HG02885 (cell line): ENCODE measurements around the gene NUDCD2.

Experiments
- ATAC-seq: cut with Tn5 transposase; IDR thresholded peaks from one replicate; pipeline ENCODE4 v1.9.1; 2021; ENCODE audit warnings: mild to moderate bottlenecking; ENCODE audit not compliant: unreplicated experiment, poor library complexity

The NUDCD2 gene, protein sequence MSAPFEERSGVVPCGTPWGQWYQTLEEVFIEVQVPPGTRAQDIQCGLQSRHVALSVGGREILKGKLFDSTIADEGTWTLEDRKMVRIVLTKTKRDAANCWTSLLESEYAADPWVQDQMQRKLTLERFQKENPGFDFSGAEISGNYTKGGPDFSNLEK

DNA sequence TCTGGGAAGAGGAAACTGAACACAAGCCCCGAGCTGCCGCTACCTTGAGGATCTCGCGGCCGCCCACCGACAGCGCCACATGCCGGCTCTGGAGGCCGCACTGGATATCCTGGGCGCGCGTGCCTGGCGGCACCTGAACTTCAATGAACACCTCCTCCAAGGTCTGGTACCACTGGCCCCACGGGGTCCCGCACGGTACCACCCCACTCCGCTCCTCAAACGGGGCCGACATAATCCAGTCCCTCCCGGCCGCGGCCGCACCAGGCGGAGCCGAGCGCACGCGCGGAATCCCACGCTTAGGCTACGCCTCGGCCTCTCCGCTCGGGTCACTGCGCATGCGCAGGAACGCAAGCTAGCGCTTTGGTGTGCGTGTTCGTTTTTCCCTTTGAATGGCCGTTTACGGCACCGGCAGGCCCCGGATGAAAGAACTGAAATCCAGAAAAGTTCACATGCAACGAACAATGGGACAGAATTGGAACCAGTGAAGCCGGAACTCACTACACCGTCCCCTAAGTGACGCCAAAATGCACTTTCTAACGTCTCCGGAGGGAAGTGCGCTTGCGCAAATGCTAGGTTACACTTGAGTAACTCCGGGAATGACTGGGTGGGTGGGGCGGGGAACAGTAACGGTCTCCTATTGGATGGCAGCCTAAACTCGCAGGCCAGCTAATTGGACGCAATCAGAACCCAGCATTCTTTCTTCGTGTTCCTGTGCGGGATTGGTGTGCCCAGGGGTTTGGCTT is at the start of gene NUDCD2:
Gene NUDCD2 (minus strand): TSS at position 284 of the 743 bp plus-strand sequence. CDS start 52 bp downstream, at position 232.
- peak; percentile 80 for ATAC-seq

DNA sequence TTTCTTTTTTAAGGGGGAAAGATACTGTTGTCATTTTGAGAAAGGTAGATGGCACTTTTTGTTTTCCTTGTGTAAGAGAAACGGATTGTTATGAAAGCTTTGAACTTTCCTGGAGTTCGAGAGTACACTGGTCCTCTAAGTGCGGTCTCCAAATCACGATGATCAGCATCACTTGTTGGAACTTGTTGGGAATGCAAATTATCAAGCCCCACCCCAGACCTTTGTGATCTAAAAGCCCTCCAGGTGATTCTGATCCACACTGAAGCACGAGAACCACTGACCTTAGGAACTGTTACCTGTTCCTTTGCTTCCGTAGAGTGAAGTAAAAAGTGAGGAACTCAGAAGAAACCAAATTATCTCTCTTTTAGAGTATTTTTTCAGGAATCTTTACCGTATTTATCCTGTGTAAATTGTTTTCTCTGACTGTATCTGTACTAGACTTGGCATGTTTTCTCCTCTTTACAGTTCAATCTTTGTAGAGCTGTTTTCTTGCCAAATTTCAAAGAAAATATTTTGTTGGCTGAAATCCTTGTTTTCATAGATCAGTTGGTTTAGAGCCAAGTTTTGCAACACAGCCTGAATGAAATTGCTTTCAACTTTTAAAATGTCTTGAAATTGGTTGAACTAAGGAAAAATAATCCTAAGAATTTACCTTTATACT is 49.5 kb upstream of the NUDCD2 start:
- ATAC-seq, result no peak

DNA sequence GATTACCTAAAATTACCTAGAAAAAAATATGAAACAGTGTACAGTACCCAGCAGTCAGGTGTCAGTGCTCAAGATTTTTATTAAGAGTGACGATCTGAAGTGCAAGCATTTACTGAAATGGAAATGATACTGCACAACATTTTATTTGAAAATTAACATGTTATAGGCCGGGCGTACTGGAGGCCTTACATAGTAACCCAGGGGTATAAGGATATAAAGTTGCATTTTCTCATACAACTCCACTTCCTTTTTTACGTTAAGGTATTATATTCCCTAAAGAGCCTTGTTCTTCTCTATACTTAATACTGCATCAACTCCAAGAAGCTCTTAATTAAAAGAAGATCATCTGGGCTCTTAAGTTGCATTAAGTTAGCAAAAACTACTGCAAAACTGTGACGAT is 48.9 kb upstream of the NUDCD2 start:
- ATAC-seq, result no peak

DNA sequence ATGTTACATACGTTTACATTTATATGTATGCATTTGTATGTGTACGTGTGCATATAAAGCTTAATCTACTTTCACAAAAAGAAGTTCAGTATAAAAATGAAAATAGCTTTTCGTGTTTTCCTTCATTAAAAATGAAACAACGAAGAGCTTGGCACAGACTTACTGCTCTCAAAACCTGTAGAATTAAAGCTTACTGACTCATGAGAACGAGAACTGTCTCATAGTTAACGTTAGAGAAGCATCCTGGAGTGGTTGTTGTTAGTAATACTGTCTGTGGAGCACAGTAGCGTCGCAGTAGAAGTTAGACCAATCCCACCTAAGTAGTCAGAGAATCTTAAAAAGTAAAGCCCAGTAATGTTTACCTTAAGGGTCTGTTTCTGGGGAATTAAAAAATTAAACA is 46.8 kb upstream of the NUDCD2 start:
- peak; percentile 8 for ATAC-seq

DNA sequence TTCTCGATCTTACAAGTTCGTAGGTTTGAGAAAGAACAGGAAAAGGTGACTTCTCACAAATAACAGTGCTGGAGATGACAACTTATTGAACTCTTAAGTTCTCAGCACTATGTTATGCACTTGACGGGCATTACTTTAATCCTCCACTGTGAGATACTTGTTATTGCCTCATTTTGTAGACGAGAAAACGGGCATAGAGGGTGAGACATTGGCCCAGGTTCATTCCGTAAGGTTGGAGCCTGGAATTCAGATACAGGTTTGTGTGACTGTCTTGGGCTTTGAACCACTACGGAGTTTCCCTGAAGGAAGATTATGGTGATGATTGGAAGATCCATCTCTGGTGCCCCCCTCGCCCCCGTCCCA is 46.2 kb upstream of the NUDCD2 start:
- peak; percentile 15 for ATAC-seq

DNA sequence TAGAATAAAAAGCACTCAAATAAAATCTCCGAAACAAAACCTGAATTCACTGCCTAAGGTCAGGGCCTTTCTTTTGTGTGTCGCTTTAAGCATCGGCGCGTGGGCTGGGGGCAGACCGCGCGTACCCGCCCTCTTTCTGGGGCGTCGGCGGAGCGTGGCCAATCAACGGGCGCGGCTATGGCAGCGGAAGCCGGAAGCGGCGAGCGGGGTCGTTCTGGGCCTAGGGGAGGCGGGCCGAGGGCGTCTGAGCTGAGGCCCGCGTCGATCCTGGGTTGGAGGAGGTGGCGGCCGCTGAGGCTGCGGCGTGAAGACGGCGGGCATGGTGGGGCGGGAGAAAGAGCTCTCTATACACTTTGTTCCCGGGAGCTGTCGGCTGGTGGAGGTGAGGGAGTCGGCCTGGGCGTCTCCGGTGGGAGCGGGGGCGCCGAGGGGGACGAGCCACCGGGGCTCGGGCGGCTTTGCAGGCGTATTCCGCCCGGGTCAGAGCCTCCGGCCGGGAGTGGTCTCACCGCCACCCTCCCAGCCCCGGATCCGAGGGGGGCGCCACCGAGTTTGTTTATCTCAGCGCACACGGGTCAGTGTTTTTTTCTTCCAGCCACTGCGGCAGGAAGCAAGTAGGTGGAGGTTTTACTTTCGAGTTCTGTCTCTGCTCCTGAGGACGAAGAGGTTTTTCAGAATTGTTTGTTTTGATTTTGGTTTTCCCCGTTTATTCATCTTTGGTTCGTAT is 45.6 kb upstream of the NUDCD2 start, which contains the start of gene MAT2B:
Gene MAT2B (plus strand): TSS at position 252 of the 727 bp plus-strand sequence. CDS start 68 bp downstream, at position 320.
- ATAC-seq, result peak; percentile 85

DNA sequence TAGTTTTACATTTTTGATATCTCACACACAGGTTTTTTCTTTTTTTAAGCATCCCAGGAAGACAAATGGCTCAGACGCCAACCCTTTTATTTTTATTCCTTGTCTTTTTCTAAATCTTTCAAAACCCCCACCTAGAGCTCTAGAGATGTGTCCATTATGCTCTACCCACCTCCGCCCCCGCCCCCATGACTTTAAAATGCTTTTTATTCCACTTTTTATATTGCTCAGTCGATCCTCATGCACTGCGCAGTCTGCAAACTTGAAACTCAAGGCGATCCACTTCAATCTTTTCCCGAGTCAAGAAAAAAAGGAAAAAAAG is 45.1 kb upstream of the NUDCD2 start:
- ATAC-seq, result peak; percentile 1

DNA sequence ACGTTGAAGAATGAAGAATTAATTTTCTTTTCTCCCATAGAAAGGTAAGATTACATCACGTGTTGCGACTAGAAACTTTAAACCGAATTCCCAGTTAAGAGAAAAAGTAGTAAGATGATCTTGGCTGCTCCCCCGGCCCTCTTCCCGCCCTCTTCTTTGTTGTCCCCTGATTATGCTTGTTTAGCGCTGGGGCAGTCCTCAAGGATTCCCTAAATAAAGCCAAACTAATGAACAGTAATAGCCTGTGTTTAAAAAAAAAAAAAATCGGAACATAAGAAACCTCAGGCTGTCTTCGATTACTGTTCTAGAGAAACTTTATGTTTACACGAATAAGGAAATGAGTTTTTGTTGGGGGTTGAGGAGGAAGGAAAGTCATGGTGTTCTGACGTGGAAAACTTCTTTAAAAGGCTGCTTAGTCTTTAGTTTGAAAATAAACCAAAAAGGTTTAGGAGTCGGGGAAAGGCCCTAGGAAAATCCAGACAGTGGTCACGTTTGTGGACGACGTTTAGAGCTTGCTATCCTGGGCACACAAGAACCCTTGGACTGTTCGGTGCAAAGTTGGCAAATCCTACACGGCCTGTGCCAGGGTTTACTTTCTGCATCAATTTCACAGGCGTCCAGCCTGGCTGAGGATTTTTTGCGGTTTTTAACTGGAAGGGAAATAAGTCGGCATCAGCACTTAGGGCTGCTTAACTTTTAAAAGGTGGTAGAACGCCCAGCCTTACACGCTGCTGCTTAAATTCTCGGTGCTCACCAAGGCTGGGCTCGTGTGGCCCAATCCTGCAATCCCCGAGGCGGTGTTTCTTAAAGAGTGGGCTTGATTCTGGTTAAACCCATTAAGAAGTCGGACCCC is 44.4 kb upstream of the NUDCD2 start:
- no peak for ATAC-seq

DNA sequence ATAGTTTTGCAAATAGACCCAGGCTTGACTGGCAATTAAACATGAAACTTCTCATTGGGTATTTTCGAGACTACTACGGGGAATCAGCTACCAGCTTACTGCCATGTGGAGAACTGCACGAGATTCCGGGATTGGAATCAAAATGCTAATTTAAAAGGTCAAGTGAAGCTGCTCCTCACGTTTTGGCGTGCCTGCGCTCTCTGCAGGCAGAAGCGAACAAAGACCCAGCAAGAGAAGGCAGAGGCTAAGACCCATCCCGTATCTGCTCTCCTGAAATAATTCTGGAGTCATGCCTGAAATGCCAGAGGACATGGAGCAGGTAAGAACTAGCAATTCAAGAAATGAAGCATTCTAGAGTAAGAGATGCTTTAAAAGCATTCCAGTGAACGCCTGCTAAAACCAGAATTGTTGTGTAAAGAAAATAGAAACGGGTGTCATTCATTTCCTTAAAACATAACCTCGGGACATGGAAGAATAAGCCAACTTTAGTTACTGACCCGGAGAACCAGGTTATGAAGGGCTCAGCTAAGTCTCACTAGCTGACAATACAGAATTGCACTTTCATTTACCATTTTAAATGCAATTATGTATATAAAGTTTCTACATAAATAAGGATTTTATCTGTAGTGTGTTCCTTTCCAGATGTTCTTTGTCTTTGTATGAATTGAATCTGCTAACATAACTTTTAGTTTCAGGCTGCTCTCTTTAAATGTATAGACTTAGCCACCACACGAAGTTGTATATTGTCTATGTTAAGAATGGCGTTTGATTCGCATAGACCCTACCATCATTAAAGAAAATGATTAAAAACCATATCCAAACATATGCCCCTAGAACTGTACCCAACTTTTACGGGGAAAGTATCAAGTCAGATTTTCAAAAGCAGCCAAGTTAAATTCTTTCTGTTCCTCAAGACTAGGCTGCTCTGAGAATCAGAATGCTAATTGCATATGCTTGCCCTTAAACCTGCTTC is 43.5 kb upstream of the NUDCD2 start:
- ATAC-seq, result peak; percentile 10

DNA sequence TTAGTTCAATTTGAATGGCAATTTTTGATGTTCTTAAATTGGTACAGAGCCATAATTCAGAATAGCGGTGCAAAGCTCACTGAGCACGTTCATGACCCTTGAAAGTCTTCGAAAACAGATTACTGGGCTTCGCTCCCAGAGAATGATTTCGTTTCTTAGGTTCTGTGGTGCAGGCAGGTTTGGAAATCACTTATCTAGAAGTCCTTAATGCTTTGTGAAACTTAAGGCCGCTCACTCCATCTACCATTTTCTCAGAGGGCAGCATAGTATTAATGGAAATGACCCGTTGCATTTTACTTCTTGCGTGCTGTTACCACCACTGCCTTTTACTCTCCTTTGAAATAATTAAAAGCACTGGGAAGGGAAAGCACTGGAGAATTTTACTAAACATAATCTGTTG is 42.6 kb upstream of the NUDCD2 start:
- ATAC-seq, result no peak

DNA sequence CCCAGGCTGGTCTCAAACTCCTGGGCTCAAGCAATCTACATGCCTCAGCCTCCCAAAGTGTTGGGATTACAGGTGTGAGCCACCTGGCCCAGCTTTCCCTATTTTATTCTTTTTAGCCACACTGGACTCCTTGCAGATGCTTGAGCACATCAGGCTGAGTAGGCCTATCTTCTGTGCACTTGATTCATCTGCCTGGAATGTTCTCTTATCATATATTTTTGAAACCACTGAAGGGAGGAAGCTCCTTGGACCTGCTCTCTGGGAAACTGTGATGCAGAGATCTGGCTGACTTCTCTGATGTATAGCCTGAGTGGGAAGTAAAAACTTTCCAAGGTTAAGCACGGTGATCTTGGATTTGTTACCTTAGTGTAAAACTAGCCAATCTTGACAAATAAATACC is 39.0 kb upstream of the NUDCD2 start:
- ATAC-seq, result no peak

DNA sequence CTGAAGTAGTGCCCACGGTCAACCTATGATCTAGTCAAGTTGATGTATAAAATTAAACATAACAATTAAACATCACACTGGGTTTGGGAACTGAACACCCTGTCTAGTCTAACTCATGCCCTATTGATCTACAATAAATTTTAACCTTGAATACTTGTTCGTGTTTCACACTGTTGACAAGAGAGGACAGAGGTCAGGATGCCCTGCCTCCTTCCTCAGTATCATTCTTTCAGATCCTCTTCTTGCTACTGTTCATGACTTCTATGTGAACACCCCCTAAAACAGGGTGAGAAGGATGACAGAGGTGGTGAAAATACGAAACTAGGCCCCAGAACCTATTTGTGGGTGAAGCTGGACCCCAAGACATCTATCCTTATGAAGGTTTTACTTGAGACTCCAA is 37.4 kb upstream of the NUDCD2 start:
- ATAC-seq, result peak; percentile 74

DNA sequence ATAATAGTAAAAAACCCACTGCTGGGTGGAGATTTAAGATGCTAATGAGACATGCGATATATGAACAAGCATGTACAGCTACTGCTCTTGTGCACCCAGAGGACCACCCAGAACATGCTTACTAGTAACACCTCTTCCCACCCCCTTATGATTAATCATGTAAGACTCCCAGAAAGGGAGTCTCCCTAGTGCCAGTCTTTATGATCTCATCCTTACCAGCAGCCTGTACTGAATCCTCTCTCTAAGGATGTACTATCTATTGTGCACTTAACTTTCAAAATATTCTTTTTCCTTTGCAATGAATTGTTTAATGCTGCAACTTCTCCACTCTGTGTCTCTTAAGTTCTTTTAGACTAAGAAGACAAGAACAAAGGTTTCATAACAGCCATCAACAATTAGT is 36.4 kb upstream of the NUDCD2 start:
- no peak for ATAC-seq

DNA sequence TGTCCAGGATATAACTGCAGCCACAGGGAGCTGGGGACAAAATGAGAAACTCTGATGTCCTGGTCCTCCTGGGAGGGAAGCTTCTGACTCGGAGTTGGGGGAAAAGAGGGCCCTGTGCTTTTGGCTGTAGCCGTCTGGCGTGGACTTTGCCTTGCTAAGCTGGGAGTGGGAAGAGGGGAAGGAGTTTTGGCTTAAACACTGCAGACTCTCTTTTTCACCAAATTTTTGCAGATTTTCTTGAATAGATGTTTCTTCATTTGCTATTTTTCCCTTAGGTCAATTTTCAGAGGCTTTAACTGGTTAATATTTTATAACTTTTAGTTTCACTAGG is 29.8 kb upstream of the NUDCD2 start:
- no peak for ATAC-seq

DNA sequence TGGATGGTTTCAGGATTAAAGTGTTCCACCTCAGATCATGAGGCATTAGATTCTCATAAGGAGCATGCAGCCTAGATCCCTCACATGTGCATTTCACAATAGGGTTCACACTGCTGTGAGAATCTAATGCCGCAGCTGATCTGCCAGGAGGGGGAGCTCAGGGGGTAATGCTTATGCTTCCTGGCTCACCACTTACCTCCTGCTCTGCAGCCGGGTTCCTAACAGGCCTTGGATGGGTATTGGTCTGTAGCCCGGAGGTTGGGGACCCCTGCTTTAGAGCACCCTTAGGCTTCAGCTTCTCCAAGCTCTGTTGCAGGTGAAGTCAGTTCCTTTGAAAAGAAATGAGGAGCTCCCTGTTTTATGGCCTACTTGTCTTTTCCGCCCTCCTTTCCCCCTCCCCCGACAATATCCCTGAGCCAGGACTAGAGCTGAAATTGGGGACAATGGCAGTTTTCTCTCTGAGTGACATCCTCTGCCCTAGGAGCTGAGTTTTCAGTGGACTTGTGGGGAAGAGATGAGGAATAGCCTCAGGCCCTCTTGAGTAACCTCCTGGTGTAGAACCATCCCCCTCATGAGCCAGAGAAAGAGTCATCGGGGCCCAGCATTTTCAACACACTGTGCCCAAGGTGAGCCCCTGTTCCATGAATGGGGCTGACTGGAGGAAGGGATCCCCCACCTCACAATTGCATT is 29.3 kb upstream of the NUDCD2 start:
- no peak for ATAC-seq

DNA sequence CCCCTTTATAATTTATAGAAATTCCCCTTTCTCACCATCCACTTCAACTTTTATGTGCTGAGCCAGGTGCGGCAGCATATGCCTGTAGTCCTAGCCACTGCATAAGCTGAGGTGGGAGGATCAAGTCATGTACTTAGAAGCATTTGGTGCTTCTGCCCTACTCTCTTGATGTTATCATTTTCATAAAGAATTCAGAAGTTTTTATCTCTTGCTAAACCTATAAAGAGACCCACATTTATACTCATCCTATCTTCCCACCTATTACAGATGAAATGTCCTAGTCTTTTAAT is 19.0 kb upstream of the NUDCD2 start:
- no peak for ATAC-seq

DNA sequence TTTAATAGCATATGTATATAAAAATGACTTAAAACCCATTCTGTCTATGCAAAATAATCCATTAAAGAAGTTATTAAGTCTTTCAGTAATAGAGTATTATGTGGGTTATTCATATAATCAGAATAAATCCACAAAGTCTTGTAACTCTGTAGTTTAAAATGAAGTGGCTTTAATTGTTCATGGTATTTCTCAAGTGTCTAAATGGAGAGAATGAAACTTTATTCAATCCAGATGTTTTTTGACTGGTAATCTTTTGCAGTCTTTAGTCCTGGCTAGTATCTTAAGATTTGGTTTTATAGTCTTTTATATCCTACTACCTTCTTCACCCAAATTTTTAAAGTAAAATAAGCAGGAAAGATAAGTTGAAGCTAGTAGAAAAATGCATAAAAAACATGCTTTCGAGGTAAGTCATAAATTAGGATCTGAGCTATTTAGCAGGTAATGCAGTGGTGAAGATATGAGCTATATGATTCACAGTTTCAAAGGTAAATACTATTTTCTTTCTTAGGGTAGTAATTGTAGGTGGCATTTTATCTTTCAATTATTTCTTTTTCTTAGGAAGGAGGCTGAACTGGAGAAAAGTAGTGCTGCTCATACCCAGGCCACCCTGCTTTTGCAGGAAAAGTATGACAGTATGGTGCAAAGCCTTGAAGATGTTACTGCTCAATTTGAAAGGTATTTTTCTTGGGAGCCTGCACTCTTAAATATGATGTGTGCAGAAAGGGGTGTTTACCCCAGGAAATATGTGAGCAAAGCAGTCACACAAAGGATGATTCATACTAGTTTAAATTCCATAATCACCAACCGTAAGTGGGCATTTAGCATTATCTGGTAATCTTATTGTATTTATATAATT is 18.5 kb upstream of the NUDCD2 start:
- no peak for ATAC-seq

DNA sequence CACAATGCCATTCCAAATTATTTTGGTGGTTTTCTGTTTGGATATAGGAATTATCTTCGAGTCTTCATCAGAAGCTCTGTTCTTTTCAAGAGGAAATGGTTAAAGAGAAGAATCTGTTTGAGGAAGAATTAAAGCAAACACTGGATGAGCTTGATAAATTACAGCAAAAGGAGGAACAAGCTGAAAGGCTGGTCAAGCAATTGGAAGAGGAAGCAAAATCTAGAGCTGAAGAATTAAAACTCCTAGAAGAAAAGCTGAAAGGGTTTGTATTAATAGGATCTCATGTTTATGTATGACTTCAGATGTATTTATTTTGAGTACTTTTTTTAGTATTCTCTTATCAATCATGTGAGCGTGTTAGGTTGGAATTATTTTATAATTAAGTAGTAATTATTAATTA is 15.5 kb upstream of the NUDCD2 start:
- ATAC-seq, result no peak
